IMR-90 (cell line): ENCODE results near the gene BMPER. TPM values are rescaled to one million over a fixed set of nuclear protein-coding genes. Genes with fewer than 3 reads are reported as not detected.

Source experiments
- ATAC-seq: fragments of 200-7000 bp; cut with Tn5 transposase; 2 replicates; pipeline ENCODE4 v1.9.1; 2020; ENCODE audit warnings: low read depth, mild to moderate bottlenecking, moderate library complexity
- BruUV-seq: library from RNA; stranded (reverse); fragments of 400-500 nt; replicated peaks from 2 replicates; lab custom pipeline; 2021; lab: Mats Ljungman, UMichigan
- CTCF ChIA-PET: fragments of 300-600 bp; formaldehyde crosslinking; extraction: SDS; loops from one replicate; lab custom pipeline; 2021; ENCODE audit warnings: antibody characterized with exemption; lab: Yijun Ruan, JAX
- POLR2A ChIA-PET: fragments of 300-600 bp; sonication (Branson Sonifier 250); formaldehyde crosslinking; loops from one replicate; lab custom pipeline; 2022; ENCODE audit warnings: antibody characterized with exemption; ENCODE audit not compliant: unreplicated experiment; lab: Charles Lee
- DNase-seq: peaks from one replicate; pipeline ENCODE4 v3.0.0; 2013
- H2AFZ ChIP-seq: replicated peaks from 2 replicates; pipeline ENCODE3; 2013; ENCODE audit warnings: low read length, mild to moderate bottlenecking; ENCODE audit not compliant: poor library complexity
- H2AK5ac ChIP-seq: 2 replicates; pipeline ENCODE4 v1.6.1; 2013; ENCODE audit warnings: low read depth, low read length, inconsistent platforms
- H2AK9ac ChIP-seq: replicated peaks from 2 replicates; pipeline ENCODE3; 2013; ENCODE audit warnings: mild to moderate bottlenecking, low read depth, low read length, moderate library complexity; ENCODE audit not compliant: poor library complexity
- H2BK120ac ChIP-seq: 2 replicates; pipeline ENCODE4 v1.6.1; 2013; ENCODE audit warnings: low read depth, low read length, inconsistent platforms
- H2BK15ac ChIP-seq: 3 replicates; pipeline ENCODE4 v1.6.1; 2013; ENCODE audit warnings: low read depth, low read length, inconsistent platforms
- H2BK20ac ChIP-seq: 2 replicates; pipeline ENCODE4 v1.6.1; 2013; ENCODE audit warnings: low read depth, mild to moderate bottlenecking, inconsistent platforms, low read length, moderate library complexity
- H2BK5ac ChIP-seq: 2 replicates; pipeline ENCODE4 v1.6.1; 2013; ENCODE audit warnings: mild to moderate bottlenecking, low read depth, low read length, inconsistent platforms; ENCODE audit not compliant: poor library complexity, severe bottlenecking
- H3K14ac ChIP-seq: replicated peaks from 2 replicates; pipeline ENCODE4 v1.6.1; 2013; ENCODE audit warnings: low read depth, low read length, inconsistent platforms
- H3K18ac ChIP-seq: 2 replicates; pipeline ENCODE4 v1.6.1; 2013; ENCODE audit warnings: low read depth, low read length, control low read depth
- H3K23ac ChIP-seq: 2 replicates; pipeline ENCODE4 v1.6.1; 2013; ENCODE audit warnings: low read depth, low read length, inconsistent platforms
- H3K27ac ChIP-seq: 2 replicates; pipeline ENCODE4 v1.5.1; 2013; ENCODE audit warnings: mild to moderate bottlenecking, control low read depth, low read length; ENCODE audit not compliant: insufficient read depth
- H3K27me3 ChIP-seq: 2 replicates; pipeline ENCODE4 v1.6.1; 2013; ENCODE audit warnings: low read length; ENCODE audit not compliant: control insufficient read depth, insufficient read depth
- H3K36me3 ChIP-seq: 2 replicates; pipeline ENCODE4 v1.6.1; 2013; ENCODE audit warnings: low read length, mixed read lengths; ENCODE audit not compliant: control insufficient read depth, insufficient read depth
- H3K4ac ChIP-seq: 2 replicates; pipeline ENCODE4 v1.6.1; 2013; ENCODE audit warnings: low read depth, low read length, inconsistent platforms
- H3K4me1 ChIP-seq: 2 replicates; pipeline ENCODE4 v1.6.1; 2013; ENCODE audit warnings: low read length, mixed read lengths; ENCODE audit not compliant: control insufficient read depth, insufficient read depth
- H3K4me2 ChIP-seq: 2 replicates; pipeline ENCODE4 v1.6.1; 2013; ENCODE audit warnings: low read depth, mild to moderate bottlenecking, control low read depth, low read length, moderate library complexity
- H3K4me3 ChIP-seq: 2 replicates; pipeline ENCODE4 v1.5.1; 2013; ENCODE audit warnings: low read depth, mild to moderate bottlenecking, control low read depth, low read length, moderate library complexity; ENCODE audit not compliant: insufficient read depth
- H3K56ac ChIP-seq: 2 replicates; pipeline ENCODE4 v1.6.1; 2013; ENCODE audit warnings: low read length, inconsistent platforms; ENCODE audit not compliant: insufficient read depth; ENCODE audit errors: extremely low read depth
- H3K79me1 ChIP-seq, 2 experiments: 2 replicates each; pipeline ENCODE4 v1.6.1; 2013; ENCODE audit warnings: low read length in 2 of 2, inconsistent platforms in 1 of 2, low read depth in 1 of 2
- H3K9ac ChIP-seq: 2 replicates; pipeline ENCODE4 v1.6.1; 2013; ENCODE audit warnings: low read depth, low read length, control low read depth
- H3K9me1 ChIP-seq: 2 replicates; pipeline ENCODE4 v1.6.1; 2013; ENCODE audit warnings: low read length, inconsistent platforms; ENCODE audit not compliant: insufficient read depth
- H3K9me3 ChIP-seq: 2 replicates; pipeline ENCODE4 v1.6.1; 2013; ENCODE audit warnings: low read length; ENCODE audit not compliant: control insufficient read depth, insufficient read depth
- H4K20me1 ChIP-seq: 2 replicates; pipeline ENCODE4 v1.6.1; 2013; ENCODE audit warnings: low read length, inconsistent platforms; ENCODE audit not compliant: insufficient read depth
- H4K5ac ChIP-seq: 2 replicates; pipeline ENCODE4 v1.6.1; 2013; ENCODE audit warnings: mild to moderate bottlenecking, low read depth, low read length, control low read depth
- H4K8ac ChIP-seq, 2 experiments: 2 replicates each; pipeline ENCODE4 v1.6.1; 2013; ENCODE audit warnings: low read depth in 2 of 2, low read length in 2 of 2, control low read depth in 1 of 2, inconsistent platforms in 1 of 2
- H4K91ac ChIP-seq: 2 replicates; pipeline ENCODE4 v1.6.1; 2013; ENCODE audit warnings: low read depth, low read length, inconsistent platforms; ENCODE audit not compliant: insufficient read depth
- BHLHE40 ChIP-seq: fragments of 150-350 bp; IDR thresholded peaks from 2 replicates; pipeline ENCODE4 v1.6.1; 2016; ENCODE audit warnings: mild to moderate bottlenecking, low read depth, low read length
- MAZ ChIP-seq: IDR thresholded peaks from 2 replicates; pipeline ENCODE4 v1.6.1; 2012; ENCODE audit warnings: low read depth, mild to moderate bottlenecking, low read length, improper control_type of control experiment, moderate library complexity, borderline replicate concordance
- MXI1 ChIP-seq: IDR thresholded peaks from 2 replicates; pipeline ENCODE4 v1.6.1; 2012; ENCODE audit warnings: low read depth, mild to moderate bottlenecking, low read length, moderate library complexity, borderline replicate concordance
- NFE2L2 ChIP-seq: fragments of 150-350 bp; IDR thresholded peaks from 2 replicates; pipeline ENCODE4 v1.6.1; 2016; ENCODE audit warnings: low read depth, mild to moderate bottlenecking, low read length
- POLR2A ChIP-seq: IDR thresholded peaks from 2 replicates; pipeline ENCODE4 v1.6.1; 2012; ENCODE audit warnings: mild to moderate bottlenecking, low read depth, low read length
- RAD21 ChIP-seq: IDR thresholded peaks from 2 replicates; pipeline ENCODE4 v1.6.1; 2012; ENCODE audit warnings: low read length, improper control_type of control experiment
- RCOR1 ChIP-seq: IDR thresholded peaks from 2 replicates; pipeline ENCODE4 v1.6.1; 2012; ENCODE audit warnings: mild to moderate bottlenecking, low read length, improper control_type of control experiment; ENCODE audit not compliant: insufficient replicate concordance
- SMC3 ChIP-seq: fragments of 150-350 bp; IDR thresholded peaks from 2 replicates; pipeline ENCODE4 v1.6.1; 2016; ENCODE audit warnings: low read depth, mild to moderate bottlenecking, antibody characterized with exemption, low read length, moderate library complexity
- USF2 ChIP-seq: fragments of 150-350 bp; IDR thresholded peaks from 2 replicates; pipeline ENCODE4 v1.6.1; 2017; ENCODE audit warnings: mild to moderate bottlenecking, antibody characterized with exemption, low read length, low read depth
- WGBS, 2 experiments: methylation state at CpG; one replicate each; pipeline versions ENCODE4 v1.1.5 to v1.1.7; 2013; ENCODE audit warnings: missing lambda C conversion rate in 2 of 2; ENCODE audit not compliant: insufficient read length in 1 of 2; ENCODE audit errors: extremely low coverage in 2 of 2; 5-methylcytosine and 5-hydroxymethylcytosine counted together
- dilution Hi-C: fragments of 300-500 bp; cut with HindIII; formaldehyde crosslinking; loops from one replicate; pipeline ENCODE4 v1.14.3; 2018; ENCODE audit warnings: low sequenced_read_pairs; ENCODE audit not compliant: unreplicated experiment
- in situ Hi-C: fragments of 300-500 bp; cut with MboI; formaldehyde crosslinking; loops from 3 replicates; pipeline ENCODE4 v1.14.3; 2019; ENCODE audit warnings: low sequenced_read_pairs, inconsistent platforms, mixed read lengths
- intact Hi-C: fragments of 100-400 bp; cut with micrococcal nuclease; formaldehyde crosslinking; loops from 2 replicates; pipeline ENCODE4 v1.10.0; 2022
- polyA plus RNA-seq, 3 experiments: library from polyadenylated mRNA; depleted of rRNA; stranded (reverse); fragments of >200 nt; gene quantifications; 2 replicates each; pipeline ENCODE4 v1.2.3, GENCODE V29; 2012; ENCODE audit warnings: low replicate concordance in 1 of 3
- total RNA-seq: library from RNA; depleted of rRNA; stranded (reverse); fragments of >200 nt; gene quantifications from 2 replicates; pipeline ENCODE4 v1.2.3, GENCODE V29; 2012
- TF ChIP-seq, protein P1 (sequence below): fragments of 150-350 bp; IDR thresholded peaks from 2 replicates; pipeline ENCODE4 v1.6.1; 2016; ENCODE audit warnings: low read depth, mild to moderate bottlenecking, low read length, moderate library complexity, borderline replicate concordance

Gene BMPER
- total and polyA plus RNA-seq, 2 of the 4 experiments (the other 2 are of a cell fraction): 6.2 to 7.9 TPM

GRCh38 chr7:33901199-33901598 lies 4.1 kb upstream of the BMPER start:
- in situ Hi-C loops: no loop called here
- H3K56ac ChIP-seq: no peak overlapping the region
- H3K14ac ChIP-seq: peak overlapping the region; percentile 78; the same call in 1 of the 2 replicates
- H2BK5ac ChIP-seq: no peak overlapping the region
- ChIA-PET POLR2A (no interaction called here), CTCF (no interaction called here)
- 100% methylated on average over 1 of the region's 4 CpGs; no CpG with 5 or more reads in 1 of the 2 experiments for WGBS, 2 experiments
- no peaks in the 10 kb centered on the region for H3K79me1 ChIP-seq
- H3K9me3 ChIP-seq: no peaks in the 10 kb centered on the region
- no peak overlapping the region for H2AFZ ChIP-seq
- 0 out of 2 replicates have a peak overlapping the region, but pooled peaks have one; percentile 37 for H2BK120ac ChIP-seq
- TF ChIP-seq RCOR1 (no peak), MXI1 (no peak), RAD21 (no peak), BHLHE40 (no peak), USF2 (no peak), SMC3 (no peak), NFE2L2 (no peak), POLR2A (no peak), MAZ (no peak)
- TF ChIP-seq, protein P1, sequence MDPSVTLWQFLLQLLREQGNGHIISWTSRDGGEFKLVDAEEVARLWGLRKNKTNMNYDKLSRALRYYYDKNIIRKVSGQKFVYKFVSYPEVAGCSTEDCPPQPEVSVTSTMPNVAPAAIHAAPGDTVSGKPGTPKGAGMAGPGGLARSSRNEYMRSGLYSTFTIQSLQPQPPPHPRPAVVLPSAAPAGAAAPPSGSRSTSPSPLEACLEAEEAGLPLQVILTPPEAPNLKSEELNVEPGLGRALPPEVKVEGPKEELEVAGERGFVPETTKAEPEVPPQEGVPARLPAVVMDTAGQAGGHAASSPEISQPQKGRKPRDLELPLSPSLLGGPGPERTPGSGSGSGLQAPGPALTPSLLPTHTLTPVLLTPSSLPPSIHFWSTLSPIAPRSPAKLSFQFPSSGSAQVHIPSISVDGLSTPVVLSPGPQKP: no peak
- no peaks in the 10 kb centered on the region for H3K36me3 ChIP-seq
- H4K8ac ChIP-seq: 0 out of 4 replicates have a peak overlapping the region, but pooled peaks of 1 of the 2 experiments have one; percentile 65
- H2BK15ac ChIP-seq: no peak overlapping the region
- H2AK5ac ChIP-seq: no peak overlapping the region
- DNase-seq: peak; percentile 36
- no peak overlapping the region for H4K5ac ChIP-seq
- H3K4ac ChIP-seq: peak overlapping the region; percentile 73; the same call in 1 of the 2 replicates
- H3K9ac ChIP-seq: no peak overlapping the region
- intact Hi-C loops: loop anchor here (5.0 kb wide), 2 partner anchors 94 to 144 kb away; no protein-coding TSS in a partner anchor
- no peak for ATAC-seq
- H3K4me2 ChIP-seq: no peak overlapping the region
- dilution Hi-C loops: no loop called here
- peak overlapping the region; percentile 6 for H4K91ac ChIP-seq
- no peak overlapping the region for H2BK20ac ChIP-seq
- no peak overlapping the region for H3K27ac ChIP-seq
- H3K23ac ChIP-seq: no peak overlapping the region
- no peaks in the 10 kb centered on the region for H4K20me1 ChIP-seq
- no peak overlapping the region for H2AK9ac ChIP-seq
- peak overlapping the region; percentile 40; the same call in 1 of the 2 replicates for H3K18ac ChIP-seq
- no TSS peak for BruUV-seq
- no peaks in the 10 kb centered on the region for H3K27me3 ChIP-seq
- no peaks in the 10 kb centered on the region for H3K9me1 ChIP-seq
- peaks cover 4% of the 10 kb centered on the region; the same call in 1 of the 2 replicates for H3K4me1 ChIP-seq
- no peak overlapping the region for H3K4me3 ChIP-seq
